ENCODE data around the gene KCTD11. TPM values are rescaled to one million over a fixed set of nuclear protein-coding genes. Genes with fewer than 3 reads are reported as not detected.

Gene KCTD11
- total and polyA plus RNA-seq, 2 of the 13 experiments (the other 11 are each of a cell fraction or from before 2014, with no cell fraction given), result 1.6 to 2.6 TPM

GRCh38 chr17:7380321-7380720, 28.4 kb downstream of the KCTD11 start:
- no peaks in the 10 kb centered on the region for H3K79me2 ChIP-seq (ENCODE audit: insufficient read depth, low read length)
- H3K36me3 ChIP-seq (replicated peaks in 1 of 2; ENCODE audit: control insufficient read depth in 1 of 2, insufficient read depth in 2 of 2, low read length in 2 of 2), result no peaks in the 10 kb centered on the region
- ATAC-seq, result peak; percentile 77
- no peaks in the 10 kb centered on the region for H4K20me1 ChIP-seq (ENCODE audit: insufficient read depth, low read length)
- intact Hi-C loops (cut with micrococcal nuclease; ENCODE audit: unreplicated experiment), result no loop called here
- H3K9me3 ChIP-seq (ENCODE audit: low read length), result peaks cover 4% of the 10 kb centered on the region; the same call in 1 of the 2 replicates
- no peak for FAIRE-seq
- in situ Hi-C loops (cut with HindIII; ENCODE audit: extremely low pct_ligation_motif_present, low pct_unique_long_range_greater_than_20kb), result no loop called here
- ChIA-PET CTCF (ENCODE audit: low intra/inter-chr PET ratio, low total read pairs) (no interaction called here), POLR2A (interaction anchor here (0.6 to 2.1 kb wide), 7 partner anchors 9 to 99 kb away, joined by 3 to 24 read pairs (median 3); partner anchors contain the start of genes PLSCR3, SLC2A4, TMEM102 and TMEM256)
- BruUV-seq (replicated peaks), result no TSS peak
- H3K4me2 ChIP-seq (ENCODE audit: low read depth, low read length), result peak overlapping the region; percentile 88
- peaks cover 21% of the 10 kb centered on the region for H3K4me1 ChIP-seq (ENCODE audit: insufficient read depth, low read length)
- H3K27ac ChIP-seq (ENCODE audit: extremely low read length, insufficient read depth, low read length), result no peak overlapping the region
- 17% methylated on average over 3 of the region's 7 CpGs for WGBS (ENCODE audit: low lambda C conversion rate)
- peaks cover 0 to 7% of the 10 kb centered on the region in 2 experiments; a peak in 1 of 5 replicates for H3K27me3 ChIP-seq (ENCODE audit: control insufficient read depth in 1 of 2, insufficient read depth in 2 of 2, low read length in 2 of 2)
- DNase-seq (ENCODE audit: low spot score), result no peak
- H3K4me3 ChIP-seq (replicated peaks in 1 of 3; ENCODE audit: insufficient read depth in 1 of 3, low read depth in 2 of 3, low read length in 3 of 3), result peak overlapping the region; percentile 62 to 83 (median 77)
- peak overlapping the region; percentile 64 for H2AFZ ChIP-seq (ENCODE audit: low read length)
- peak overlapping the region; percentile 70; the same call in 1 of the 2 replicates for H3K9ac ChIP-seq (ENCODE audit: insufficient read depth, low read depth, low read length)
- TF ChIP-seq ERF (CRISPR knock-in tag; IDR thresholded peaks at IDR 0.05), result no peak
- TF ChIP-seq TEAD3 (CRISPR knock-in tag; optimal IDR thresholded peaks at IDR 0.05; ENCODE audit: borderline replicate concordance), result peak; percentile 30
- 0 out of 2 replicates have a peak, but pooled peaks have one; percentile 4 for TF ChIP-seq STAG1 (CRISPR knock-in tag; IDR thresholded peaks at IDR 0.05)
- 0 out of 2 replicates have a peak, but pooled peaks have one; percentile 40 for TF ChIP-seq MEIS2 (CRISPR knock-in tag; IDR thresholded peaks at IDR 0.05)
- 0 out of 2 replicates have a peak, but pooled peaks have one; percentile 24 for TF ChIP-seq MED1 (CRISPR knock-in tag; IDR thresholded peaks at IDR 0.05)
- no peak for TF ChIP-seq MXD4 (CRISPR knock-in tag; IDR thresholded peaks at IDR 0.05)
- no peak for TF ChIP-seq TCF7L2 (IDR thresholded peaks at IDR 0.05; ENCODE audit: low read depth, low read length)
- no peak for TF ChIP-seq ZNF761 (CRISPR knock-in tag; conservative IDR thresholded peaks at IDR 0.05)
- TF ChIP-seq BRCA1 (CRISPR knock-in tag; IDR thresholded peaks at IDR 0.05), result no peak
- no peak for TF ChIP-seq TERF1 (CRISPR knock-in tag; IDR thresholded peaks at IDR 0.05)
- TF ChIP-seq ZNF331 (CRISPR knock-in tag; IDR thresholded peaks at IDR 0.05), result peak; percentile 24; the same call in 1 of the 2 replicates
- no peak for TF ChIP-seq ZNF160 (CRISPR knock-in tag; IDR thresholded peaks at IDR 0.05)
- TF ChIP-seq RAD21 (CRISPR knock-in tag; IDR thresholded peaks at IDR 0.05), result no peak
- TF ChIP-seq FOXA1 (IDR thresholded peaks at IDR 0.05), result no peak
- TF ChIP-seq FOXA1 (CRISPR knock-in tag; IDR thresholded peaks at IDR 0.05), result 0 out of 2 replicates have a peak, but pooled peaks have one; percentile 9
- TF ChIP-seq ZNF616 (CRISPR knock-in tag; IDR thresholded peaks at IDR 0.05; ENCODE audit: low read depth), result no peak
- 0 out of 2 replicates have a peak, but pooled peaks have one; percentile 3 for TF ChIP-seq ZNF772 (CRISPR knock-in tag; IDR thresholded peaks at IDR 0.05)
- TF ChIP-seq ZNF552 (CRISPR knock-in tag; IDR thresholded peaks at IDR 0.05; ENCODE audit: borderline replicate concordance), result no peak
- 0 out of 2 replicates have a peak, but pooled peaks have one; percentile 37 for TF ChIP-seq EED (CRISPR knock-in tag; IDR thresholded peaks at IDR 0.05)
- TF ChIP-seq ATF7-NPFF (CRISPR knock-in tag; IDR thresholded peaks at IDR 0.05; ENCODE audit: low read depth), result 0 out of 2 replicates have a peak, but pooled peaks have one; percentile 3
- peak; percentile 40; the same call in 1 of the 2 replicates for TF ChIP-seq SIN3A (IDR thresholded peaks at IDR 0.05; ENCODE audit: borderline replicate concordance, low read depth, low read length)
- TF ChIP-seq PATZ1 (CRISPR knock-in tag; IDR thresholded peaks at IDR 0.05), result no peak
